Adrenal gland (tissue), 12 donors: Measurements from ENCODE around the gene ANKRD28. TPM values are rescaled to one million over a fixed set of nuclear protein-coding genes. Genes with fewer than 3 reads are reported as not detected.

Experiments used
- DNase-seq, 7 donors: peaks; one replicate each; pipeline ENCODE4 v3.0.0-alpha.2; 2019 to 2020
- H3K27ac ChIP-seq, 5 donors: fragments of 200-600 bp; sonication (generic) in 4 of 5; 1 replicate in 3 of 5; 2 replicates in 2 of 5; pipeline versions ENCODE4 v1.5.1 to v1.8.0; 2016 to 2020; ENCODE audit warnings: mild to moderate bottlenecking in 1 of 5
- H3K27me3 ChIP-seq: fragments of 200-600 bp; 2 replicates; pipeline ENCODE4 v1.8.0; 2021
- H3K36me3 ChIP-seq, 2 donors: fragments of 200-600 bp; replicated peaks in 1 of 2; 1 replicate in 1 of 2; 2 replicates in 1 of 2; pipeline versions ENCODE4 v1.5.1 to v1.8.0; 2018 to 2022
- H3K4me1 ChIP-seq, 2 donors: fragments of 200-600 bp; replicated peaks in 1 of 2; 1 replicate in 1 of 2; 2 replicates in 1 of 2; pipeline versions ENCODE4 v1.5.1 to v1.8.0; 2018 to 2021
- H3K4me3 ChIP-seq, 4 donors: fragments of 200-600 bp; sonication (generic) in 3 of 4; one replicate each; pipeline ENCODE4 v1.5.1; 2016 to 2018
- H3K9me3 ChIP-seq, 3 donors: fragments of 200-600 bp; sonication (generic) in 1 of 3; replicated peaks in 1 of 3; 1 replicate in 2 of 3; 2 replicates in 1 of 3; pipeline versions ENCODE4 v1.5.1 to v1.8.0; 2016 to 2021
- CTCF ChIP-seq, 6 experiments: fragments of 450-650 bp in 4 of 6; fragments of 200-600 bp in 2 of 6; sonication (generic) in 1 of 6; IDR thresholded peaks; 1 replicate in 5 of 6; 2 replicates in 1 of 6; pipeline versions ENCODE4 v1.5.1 to v1.8.0; 2016 to 2021; ENCODE audit warnings: antibody characterized with exemption in 6 of 6, mild to moderate bottlenecking in 2 of 6, moderate library complexity in 1 of 6
- POLR2A ChIP-seq, 2 donors: fragments of 450-650 bp; IDR thresholded peaks; one replicate each; pipeline ENCODE4 v1.6.1; 2017; ENCODE audit warnings: antibody characterized with exemption in 2 of 2, mild to moderate bottlenecking in 2 of 2, moderate library complexity in 1 of 2
- WGBS, 4 donors: extraction: QIAGEN DNeasy Blood & Tissue Kit in 2 of 4; methylation state at CpG; one replicate each; pipeline versions ENCODE4 v1.1.5 to v1.1.7; 2013 to 2017; 5-methylcytosine and 5-hydroxymethylcytosine counted together
- intact Hi-C, 2 donors: fragments of 100-400 bp; cut with DNase I; formaldehyde crosslinking; loops; one replicate each; pipeline versions ENCODE4 v1.14.1 to v1.15.0; 2022 to 2023
- polyA plus RNA-seq, 3 donors: library from polyadenylated mRNA; stranded (reverse); fragments of 200-250 nt in 2 of 3; fragments of 350-450 nt in 1 of 3; fragmentation: Illumina TruSeq in 1 of 3; extraction: RNeasy Lipid Tissue Mini Kit (QIAGEN cat#74804) in 1 of 3; gene quantifications; one replicate each; pipeline ENCODE4 v1.2.3, GENCODE V29; 2013 to 2014
- total RNA-seq, 9 donors: library from RNA; depleted of rRNA in 4 of 9; stranded (reverse); fragments of >200 nt in 4 of 9; fragments of 120-200 nt in 1 of 9; fragmentation: NEBNext Ultra II Directional in 1 of 9; extraction: Animal tissue kit (Norgen Biotek cat#: 25700) in 1 of 9; gene quantifications; one replicate each; pipeline versions ENCODE4 v1.1.0 to v1.2.4, GENCODE V29; 2013 to 2023
- donor health status: healthy with polysubstance abuse.
- donor health status: Bipolar disorder and iron deficiency.
- donor health status: DM: yes; HTN: yes; CAD: no.
- donor health status: DM: no; HTN: no; CAD: no.
- donor health status: DM: no; HTN: no; CAD: no.
- donor health status: DM: yes; HTN: yes; CAD: no.

Gene ANKRD28
- total and polyA plus RNA-seq, 12 donors = 11.0 to 71.7 (median 34.5) TPM

- no peak for TF ChIP-seq CTCF (IDR thresholded peaks at IDR 0.05)
- no peak for TF ChIP-seq POLR2A (IDR thresholded peaks at IDR 0.05)
- no peaks in the 10 kb centered on the region for H3K9me3 ChIP-seq
- peaks cover 0 to 9% of the 10 kb centered on the region in 2 donors for H3K36me3 ChIP-seq
- 84 to 94% (median 88%) methylated on average over 4 of the region's 4 CpGs for WGBS, 4 donors
- H3K27me3 ChIP-seq = no peaks in the 10 kb centered on the region
- H3K4me1 ChIP-seq = no peaks in the 10 kb centered on the region
- DNase-seq = no peak
- H3K4me3 ChIP-seq = no peak overlapping the region
- intact Hi-C loops = no loop called here
- no peak overlapping the region for H3K27ac ChIP-seq
Measured at GRCh38 chr3:15690230-15690629, 107.5 kb downstream of the ANKRD28 start.

GRCh38 chr3:15685927-15686326, 111.9 kb downstream of the ANKRD28 start:
- TF ChIP-seq POLR2A (IDR thresholded peaks at IDR 0.05) = no peak
- TF ChIP-seq CTCF (IDR thresholded peaks at IDR 0.05) = no peak
- Histone ChIP-seq H3K36me3 (peaks cover 0 to 9% of the 10 kb centered on the region in 2 donors), H3K27ac (no peak overlapping the region), H3K27me3 (no peaks in the 10 kb centered on the region), H3K4me1 (peaks cover 7 to 18% of the 10 kb centered on the region in 2 donors), H3K9me3 (peaks cover 0 to 4% (median 0%) of the 10 kb centered on the region in 3 donors), H3K4me3 (no peak overlapping the region)
- intact Hi-C loops = no loop called here
- 75 to 87% (median 86%) methylated on average over 7 of the region's 7 CpGs for WGBS, 4 donors
- no peak for DNase-seq

GRCh38 chr3:15683253-15683652, 114.5 kb downstream of the ANKRD28 start:
- H3K27me3 ChIP-seq = no peaks in the 10 kb centered on the region
- no peak for TF ChIP-seq POLR2A (IDR thresholded peaks at IDR 0.05)
- TF ChIP-seq CTCF (IDR thresholded peaks at IDR 0.05) = no peak
- intact Hi-C loops = no loop called here
- H3K4me1 ChIP-seq = peaks cover 7 to 18% of the 10 kb centered on the region in 2 donors
- no peak overlapping the region for H3K27ac ChIP-seq
- no peak overlapping the region for H3K4me3 ChIP-seq
- H3K36me3 ChIP-seq = peaks cover 0 to 3% of the 10 kb centered on the region in 2 donors
- DNase-seq = no peak
- WGBS, 4 donors = 76 to 93% (median 87%) methylated on average over 1 of the region's 1 CpG
- peaks cover 0 to 4% (median 0%) of the 10 kb centered on the region in 3 donors for H3K9me3 ChIP-seq

- no peaks in the 10 kb centered on the region for H3K27me3 ChIP-seq
- TF ChIP-seq CTCF (IDR thresholded peaks at IDR 0.05) (no peak), POLR2A (IDR thresholded peaks at IDR 0.05) (no peak)
- DNase-seq = no peak
- peaks cover 7 to 18% of the 10 kb centered on the region in 2 donors for H3K4me1 ChIP-seq
- H3K27ac ChIP-seq = no peak overlapping the region
- H3K36me3 ChIP-seq = peaks cover 0 to 9% of the 10 kb centered on the region in 2 donors
- intact Hi-C loops = no loop called here
- peaks cover 0 to 4% (median 0%) of the 10 kb centered on the region in 3 donors for H3K9me3 ChIP-seq
- H3K4me3 ChIP-seq = no peak overlapping the region
- WGBS, 4 donors = 35 to 44% (median 39%) methylated on average over 3 of the region's 3 CpGs
Measured at GRCh38 chr3:15682561-15683185, 115.1 kb downstream of the ANKRD28 start.
